KMS-11 (cell line): Measurements from ENCODE around the gene AP2A2.

ENCODE experiments used
- H2AFZ ChIP-seq: fragments of 200-600 bp; sonication (generic); 2 replicates; pipeline ENCODE4 v1.6.1; 2016; ENCODE audit warnings: antibody characterized with exemption, mixed run types, low read depth
- H3K27ac ChIP-seq: fragments of 200-600 bp; sonication (generic); 2 replicates; pipeline ENCODE4 v1.6.1; 2016; ENCODE audit warnings: mild to moderate bottlenecking, mixed run types
- H3K27me3 ChIP-seq: fragments of 200-600 bp; sonication (generic); 2 replicates; pipeline ENCODE4 v1.6.1; 2017; ENCODE audit warnings: mild to moderate bottlenecking, low read depth, mixed run types, moderate library complexity; ENCODE audit not compliant: insufficient read depth
- H3K36me3 ChIP-seq: fragments of 200-600 bp; sonication (generic); 2 replicates; pipeline ENCODE4 v1.6.1; 2017; ENCODE audit warnings: mild to moderate bottlenecking, mixed run types; ENCODE audit not compliant: insufficient read depth
- H3K4me1 ChIP-seq: fragments of 200-600 bp; sonication (generic); 2 replicates; pipeline ENCODE4 v1.6.1; 2016; ENCODE audit warnings: mild to moderate bottlenecking, low read depth, mixed run types; ENCODE audit not compliant: poor library complexity, severe bottlenecking
- H3K4me2 ChIP-seq: fragments of 200-600 bp; sonication (generic); 2 replicates; pipeline ENCODE4 v1.7.0; 2016; ENCODE audit warnings: mild to moderate bottlenecking, mixed run types
- H3K4me3 ChIP-seq: fragments of 200-600 bp; sonication (generic); IDR thresholded peaks from 2 replicates; pipeline ENCODE4 v1.6.1; 2017; ENCODE audit warnings: low read depth, low read length, mixed read lengths; ENCODE audit not compliant: insufficient read depth
- H3K79me2 ChIP-seq: fragments of 200-600 bp; sonication (generic); 2 replicates; pipeline ENCODE4 v1.6.1; 2016; ENCODE audit warnings: low read depth, mixed run types; ENCODE audit not compliant: insufficient read depth
- H3K9ac ChIP-seq: fragments of 200-600 bp; sonication (generic); 2 replicates; pipeline ENCODE4 v1.6.1; 2016; ENCODE audit warnings: mild to moderate bottlenecking, mixed run types
- H4K20me1 ChIP-seq: fragments of 200-600 bp; sonication (generic); 2 replicates; pipeline ENCODE4 v1.6.1; 2016; ENCODE audit warnings: mild to moderate bottlenecking, mixed run types; ENCODE audit not compliant: insufficient read depth
- CTCF ChIP-seq: fragments of 200-600 bp; sonication (generic); conservative IDR thresholded peaks from 2 replicates; pipeline ENCODE4 v1.6.1; 2017; ENCODE audit warnings: low read depth, mild to moderate bottlenecking, antibody characterized with exemption, low read length, moderate library complexity, mixed read lengths

The AP2A2 gene

GRCh38 chr11:1039481-1040427, 114.1 kb downstream of the AP2A2 start:
- Histone ChIP-seq H3K4me3 (no peak overlapping the region), H2AFZ (no peak overlapping the region), H3K79me2 (no peaks in the 10 kb centered on the region), H3K36me3 (no peaks in the 10 kb centered on the region), H4K20me1 (no peaks in the 10 kb centered on the region), H3K4me1 (no peaks in the 10 kb centered on the region), H3K27me3 (peaks cover 84% of the 10 kb centered on the region), H3K9ac (no peak overlapping the region), H3K4me2 (no peak overlapping the region), H3K27ac (no peak overlapping the region)
- no peak for TF ChIP-seq CTCF

DNA sequence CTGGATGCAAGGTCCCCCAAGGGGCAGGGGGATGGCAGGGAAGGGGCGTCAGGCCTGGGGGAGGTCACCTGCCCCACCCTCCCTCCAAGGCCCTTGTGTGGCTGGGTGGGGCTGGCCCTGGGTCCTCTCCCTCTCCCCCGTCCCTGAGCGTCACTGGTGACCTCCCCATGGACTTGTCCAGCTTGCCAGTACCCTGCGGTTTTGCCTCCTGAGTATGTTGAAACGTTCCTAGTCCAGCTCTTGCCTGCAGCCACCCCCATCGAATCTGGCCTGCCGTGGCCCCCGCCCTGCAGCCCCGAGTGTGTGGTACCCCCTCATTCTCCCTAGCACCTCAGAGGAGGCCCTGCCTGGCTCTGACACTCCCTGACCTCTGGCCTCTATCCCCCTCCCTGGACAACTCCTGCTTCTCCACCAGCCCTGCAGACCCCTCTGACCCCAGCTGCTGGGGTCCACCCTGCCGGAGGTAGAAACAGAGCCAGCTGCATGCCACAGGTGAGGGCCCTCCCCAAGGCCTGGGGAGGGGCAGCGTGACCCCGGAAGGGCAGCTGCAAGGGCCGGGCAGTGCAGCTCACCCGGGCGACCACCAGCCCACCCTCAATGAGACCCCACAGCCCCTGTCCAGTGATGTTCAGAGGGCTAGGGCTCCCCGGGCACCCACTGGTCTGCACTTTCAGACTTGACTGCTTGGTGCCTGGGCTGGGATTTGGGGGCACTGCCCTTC, 114.9 kb downstream of the AP2A2 start:
- H3K4me3 ChIP-seq, result no peak overlapping the region
- no peaks in the 10 kb centered on the region for H3K4me1 ChIP-seq
- no peaks in the 10 kb centered on the region for H3K36me3 ChIP-seq
- H2AFZ ChIP-seq, result no peak overlapping the region
- no peaks in the 10 kb centered on the region for H3K79me2 ChIP-seq
- H4K20me1 ChIP-seq, result no peaks in the 10 kb centered on the region
- H3K27ac ChIP-seq, result no peak overlapping the region
- H3K4me2 ChIP-seq, result no peak overlapping the region
- H3K9ac ChIP-seq, result no peak overlapping the region
- peaks cover 85% of the 10 kb centered on the region for H3K27me3 ChIP-seq
- TF ChIP-seq CTCF, result no peak

DNA sequence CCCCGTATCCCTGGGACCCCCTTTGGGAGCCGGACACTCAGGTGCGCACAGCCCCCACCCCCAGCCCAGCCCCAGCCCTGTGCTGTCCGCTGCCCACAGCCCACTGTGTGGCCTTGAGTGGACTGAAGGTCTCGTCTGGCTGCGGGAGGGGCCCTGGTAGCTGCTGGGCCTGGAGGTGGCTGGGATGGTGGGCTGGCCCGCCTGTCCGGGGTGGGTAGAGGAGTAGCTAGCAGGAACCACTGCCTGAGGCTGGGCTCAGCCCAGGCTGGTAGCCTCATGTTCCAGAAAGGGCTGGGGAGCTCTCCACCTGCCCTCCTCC, 115.4 kb downstream of the AP2A2 start:
- H3K27me3 ChIP-seq, result peaks cover 89% of the 10 kb centered on the region
- no peaks in the 10 kb centered on the region for H4K20me1 ChIP-seq
- no peaks in the 10 kb centered on the region for H3K36me3 ChIP-seq
- H3K9ac ChIP-seq, result no peak overlapping the region
- no peak overlapping the region for H3K4me2 ChIP-seq
- no peaks in the 10 kb centered on the region for H3K4me1 ChIP-seq
- H3K27ac ChIP-seq, result no peak overlapping the region
- no peak overlapping the region for H3K4me3 ChIP-seq
- H2AFZ ChIP-seq, result no peak overlapping the region
- TF ChIP-seq CTCF, result no peak
- no peaks in the 10 kb centered on the region for H3K79me2 ChIP-seq

GRCh38 chr11:1041471-1041870, 115.8 kb downstream of the AP2A2 start:
- H4K20me1 ChIP-seq, result no peaks in the 10 kb centered on the region
- H3K9ac ChIP-seq, result no peak overlapping the region
- H3K4me1 ChIP-seq, result no peaks in the 10 kb centered on the region
- no peak overlapping the region for H2AFZ ChIP-seq
- no peaks in the 10 kb centered on the region for H3K36me3 ChIP-seq
- H3K4me2 ChIP-seq, result no peak overlapping the region
- H3K79me2 ChIP-seq, result no peaks in the 10 kb centered on the region
- H3K27ac ChIP-seq, result no peak overlapping the region
- TF ChIP-seq CTCF, result no peak
- H3K4me3 ChIP-seq, result no peak overlapping the region
- peaks cover 89% of the 10 kb centered on the region for H3K27me3 ChIP-seq
